ENCODE data around the gene RPS17.

GRCh38 chr15:82575335-82575734, 35.1 kb upstream of the RPS17 start:
- no peak for TF ChIP-seq CTCF (IDR thresholded peaks at IDR 0.05; ENCODE audit: low read length)
- no peak for TF ChIP-seq EZH2 (optimal IDR thresholded peaks at IDR 0.05; ENCODE audit: low read depth, low read length)
- no peak for TF ChIP-seq EZH2phosphoT487 (IDR thresholded peaks at IDR 0.05; ENCODE audit: low read length)

Measured in MM.1S (cell line).